ENCODE results near the gene SOX9.
A peak's percentile ranks its signal among the peaks of the same experiment; 100 is the strongest.
"Not testable (repeated sequence)": the region's sequence is repeated elsewhere in the genome, so short reads cannot be mapped to it uniquely, and the experiment has no call there.

Gene SOX9

GRCh38 chr17:72126575-72127486, 6.0 kb downstream of the SOX9 start:
- peak; percentile 36 for DNase-seq (ENCODE audit: low spot score)

GRCh38 chr17:72128039-72128438, 7.2 kb downstream of the SOX9 start:
- DNase-seq (ENCODE audit: low spot score): no peak

- DNase-seq (ENCODE audit: low spot score): no peak
Measured at GRCh38 chr17:72134608-72135394, 14.0 kb downstream of the SOX9 start.

GRCh38 chr17:72135546-72136325, 14.9 kb downstream of the SOX9 start:
- no peak for DNase-seq (ENCODE audit: low spot score)

- DNase-seq (ENCODE audit: low spot score): no peak
Measured at GRCh38 chr17:72136692-72137091, 15.9 kb downstream of the SOX9 start.

- no peak for DNase-seq (ENCODE audit: low spot score)
Measured at GRCh38 chr17:72137161-72137560, 16.3 kb downstream of the SOX9 start.

GRCh38 chr17:72139212-72139611, 18.4 kb downstream of the SOX9 start:
- DNase-seq (ENCODE audit: low spot score): no peak

GRCh38 chr17:72141336-72141735, 20.5 kb downstream of the SOX9 start:
- no peak for DNase-seq (ENCODE audit: low spot score)

- not testable (repeated sequence) for DNase-seq (ENCODE audit: low spot score)
Measured at GRCh38 chr17:72142097-72142496, 21.3 kb downstream of the SOX9 start.

GRCh38 chr17:72142614-72143013, 21.8 kb downstream of the SOX9 start:
- DNase-seq (ENCODE audit: low spot score): no peak

GRCh38 chr17:72143245-72143644, 22.4 kb downstream of the SOX9 start:
- DNase-seq (ENCODE audit: low spot score): no peak

- DNase-seq (ENCODE audit: low spot score): no peak
Measured at GRCh38 chr17:72144101-72144500, 23.3 kb downstream of the SOX9 start.

- no peak for DNase-seq (ENCODE audit: low spot score)
Measured at GRCh38 chr17:72145562-72145961, 24.7 kb downstream of the SOX9 start.

GRCh38 chr17:72145962-72146361, 25.1 kb downstream of the SOX9 start:
- DNase-seq (ENCODE audit: low spot score): no peak

- no peak for DNase-seq (ENCODE audit: low spot score)
Measured at GRCh38 chr17:72146371-72146770, 25.6 kb downstream of the SOX9 start.

- DNase-seq (ENCODE audit: low spot score): peak; percentile 91
Measured at GRCh38 chr17:72150632-72151460, 30.0 kb downstream of the SOX9 start.

GRCh38 chr17:72151565-72152386, 31.0 kb downstream of the SOX9 start:
- peak; percentile 95 for DNase-seq (ENCODE audit: low spot score)

GRCh38 chr17:72152387-72152929, 31.6 kb downstream of the SOX9 start:
- DNase-seq (ENCODE audit: low spot score): peak; percentile 37

- DNase-seq (ENCODE audit: low spot score): no peak
Measured at GRCh38 chr17:72158895-72159885, 38.4 kb downstream of the SOX9 start.
